Measurements from ENCODE around the gene SPATA20.

DNA sequence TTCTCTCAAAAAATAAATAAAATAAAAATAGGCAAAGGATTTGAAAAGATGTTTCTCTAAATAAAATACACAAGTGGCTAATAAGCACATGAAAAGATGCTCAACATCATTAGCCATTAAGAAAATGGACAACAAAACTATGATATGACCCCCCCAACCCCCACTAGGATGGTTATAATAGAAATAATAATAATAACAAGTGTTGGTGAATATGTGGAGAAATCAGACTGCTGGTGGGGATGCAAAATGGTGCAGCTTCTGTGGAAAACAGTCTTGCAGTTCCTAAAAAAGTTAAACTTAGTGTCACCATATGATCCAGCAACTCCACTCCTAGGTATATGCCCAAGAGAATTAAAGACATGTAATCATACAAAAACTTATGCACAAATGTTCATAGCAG, 47.7 kb upstream of the SPATA20 start:
- TF ChIP-seq, protein P1, sequence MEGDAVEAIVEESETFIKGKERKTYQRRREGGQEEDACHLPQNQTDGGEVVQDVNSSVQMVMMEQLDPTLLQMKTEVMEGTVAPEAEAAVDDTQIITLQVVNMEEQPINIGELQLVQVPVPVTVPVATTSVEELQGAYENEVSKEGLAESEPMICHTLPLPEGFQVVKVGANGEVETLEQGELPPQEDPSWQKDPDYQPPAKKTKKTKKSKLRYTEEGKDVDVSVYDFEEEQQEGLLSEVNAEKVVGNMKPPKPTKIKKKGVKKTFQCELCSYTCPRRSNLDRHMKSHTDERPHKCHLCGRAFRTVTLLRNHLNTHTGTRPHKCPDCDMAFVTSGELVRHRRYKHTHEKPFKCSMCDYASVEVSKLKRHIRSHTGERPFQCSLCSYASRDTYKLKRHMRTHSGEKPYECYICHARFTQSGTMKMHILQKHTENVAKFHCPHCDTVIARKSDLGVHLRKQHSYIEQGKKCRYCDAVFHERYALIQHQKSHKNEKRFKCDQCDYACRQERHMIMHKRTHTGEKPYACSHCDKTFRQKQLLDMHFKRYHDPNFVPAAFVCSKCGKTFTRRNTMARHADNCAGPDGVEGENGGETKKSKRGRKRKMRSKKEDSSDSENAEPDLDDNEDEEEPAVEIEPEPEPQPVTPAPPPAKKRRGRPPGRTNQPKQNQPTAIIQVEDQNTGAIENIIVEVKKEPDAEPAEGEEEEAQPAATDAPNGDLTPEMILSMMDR (IDR thresholded peaks at IDR 0.05), result no peak
- TF ChIP-seq POLR2A (IDR thresholded peaks at IDR 0.05), result no peak
